Measurements from ENCODE around the gene OR4C11. TPM values are rescaled to one million over a fixed set of nuclear protein-coding genes. Genes with fewer than 3 reads are reported as not detected.

OR4C11 gene
- total RNA-seq, 4 donors from 2014 or later = not detected

DNA sequence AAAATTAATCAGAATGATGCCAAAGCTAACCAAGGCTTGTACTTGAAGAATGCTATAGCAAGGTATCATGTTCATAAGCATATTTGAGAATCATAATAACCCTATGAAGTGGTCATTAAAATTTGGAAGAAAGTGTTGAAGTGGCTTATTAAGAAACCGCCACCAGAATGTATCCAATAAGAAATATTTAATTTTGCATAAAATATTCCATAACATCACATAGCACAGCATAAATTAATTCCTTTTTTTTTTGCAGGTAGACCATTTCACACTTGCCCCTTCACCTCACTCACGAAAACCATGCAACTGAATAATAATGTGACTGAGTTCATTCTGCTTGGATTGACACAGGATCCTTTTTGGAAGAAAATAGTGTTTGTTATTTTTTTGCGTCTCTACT lies 35.6 kb downstream of the OR4C11 start, which contains the start of gene OR4C16:
Gene OR4C16 (plus strand): TSS at position 301 of the 400 bp plus-strand sequence. CDS start 0 bp downstream, at position 301.
- DNase-seq (ENCODE audit: low spot score) (no peak), ATAC-seq (ENCODE audit: low FRiP score) (no peak)
- TF ChIP-seq, protein P1, sequence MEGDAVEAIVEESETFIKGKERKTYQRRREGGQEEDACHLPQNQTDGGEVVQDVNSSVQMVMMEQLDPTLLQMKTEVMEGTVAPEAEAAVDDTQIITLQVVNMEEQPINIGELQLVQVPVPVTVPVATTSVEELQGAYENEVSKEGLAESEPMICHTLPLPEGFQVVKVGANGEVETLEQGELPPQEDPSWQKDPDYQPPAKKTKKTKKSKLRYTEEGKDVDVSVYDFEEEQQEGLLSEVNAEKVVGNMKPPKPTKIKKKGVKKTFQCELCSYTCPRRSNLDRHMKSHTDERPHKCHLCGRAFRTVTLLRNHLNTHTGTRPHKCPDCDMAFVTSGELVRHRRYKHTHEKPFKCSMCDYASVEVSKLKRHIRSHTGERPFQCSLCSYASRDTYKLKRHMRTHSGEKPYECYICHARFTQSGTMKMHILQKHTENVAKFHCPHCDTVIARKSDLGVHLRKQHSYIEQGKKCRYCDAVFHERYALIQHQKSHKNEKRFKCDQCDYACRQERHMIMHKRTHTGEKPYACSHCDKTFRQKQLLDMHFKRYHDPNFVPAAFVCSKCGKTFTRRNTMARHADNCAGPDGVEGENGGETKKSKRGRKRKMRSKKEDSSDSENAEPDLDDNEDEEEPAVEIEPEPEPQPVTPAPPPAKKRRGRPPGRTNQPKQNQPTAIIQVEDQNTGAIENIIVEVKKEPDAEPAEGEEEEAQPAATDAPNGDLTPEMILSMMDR (IDR thresholded peaks at IDR 0.05) = no peak

DNA sequence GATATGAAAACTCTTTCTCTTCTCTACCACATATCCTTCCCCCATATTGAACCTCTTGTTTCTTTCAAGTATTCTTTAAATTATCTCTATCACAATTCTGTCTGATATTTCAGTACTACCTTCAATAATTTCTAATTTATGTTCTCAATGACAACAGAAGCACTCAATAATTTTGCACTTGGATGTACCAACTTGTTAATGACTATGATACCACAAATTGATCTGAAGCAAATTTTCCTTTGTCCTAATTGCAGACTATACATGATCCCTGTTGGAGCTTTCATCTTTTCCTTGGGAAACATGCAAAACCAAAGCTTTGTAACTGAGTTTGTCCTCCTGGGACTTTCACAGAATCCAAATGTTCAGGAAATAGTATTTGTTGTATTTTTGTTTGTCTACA lies 53.3 kb downstream of the OR4C11 start, which contains the start of gene OR4C15:
Gene OR4C15 (plus strand): TSS at position 301 of the 400 bp plus-strand sequence. CDS start 0 bp downstream, at position 301.
- ATAC-seq (ENCODE audit: low FRiP score) = no peak
- TF ChIP-seq, protein P1 (IDR thresholded peaks at IDR 0.05) = no peak
- no peak for DNase-seq (ENCODE audit: low spot score)

Other genes with a start within 250 kb of the OR4C11 start
- not detected for gene OR4A15, start 239.7 kb downstream of the OR4C11 start, total RNA-seq
- gene OR4C15, start 53.2 kb downstream of the OR4C11 start, total RNA-seq = not detected
- gene OR4C16, start 35.5 kb downstream of the OR4C11 start, total RNA-seq = not detected
- gene OR4P4, start 27.5 kb upstream of the OR4C11 start, total RNA-seq = not detected
- gene OR4S2, start 40.7 kb upstream of the OR4C11 start, total RNA-seq = not detected
- not detected for gene OR4C6, start 54.6 kb upstream of the OR4C11 start, total RNA-seq
- gene OR5D13, start 165.8 kb upstream of the OR4C11 start, total RNA-seq = not detected
- not detected for gene OR5D14, start 187.9 kb upstream of the OR4C11 start, total RNA-seq
- gene OR5L1, start 203.7 kb upstream of the OR4C11 start, total RNA-seq = not detected
- not detected for gene OR5D18, start 212.0 kb upstream of the OR4C11 start, total RNA-seq
- not detected for gene OR5L2, start 219.6 kb upstream of the OR4C11 start, total RNA-seq
- not detected for gene OR5D16, start 231.1 kb upstream of the OR4C11 start, total RNA-seq